ENCODE data around the gene MUC2.

The MUC2 gene

GRCh38 chr11:1081601-1082311, 7.1 kb downstream of the MUC2 start:
- no peaks in the 10 kb centered on the region for H3K27me3 ChIP-seq (ENCODE audit: insufficient read depth, low read length)
- H3K27ac ChIP-seq (ENCODE audit: low read length) = no peak overlapping the region
- no peaks in the 10 kb centered on the region for H3K9me3 ChIP-seq (ENCODE audit: insufficient read depth, low read depth, low read length)

GRCh38 chr11:1082346-1082727, 7.7 kb downstream of the MUC2 start:
- H3K27me3 ChIP-seq (ENCODE audit: insufficient read depth, low read length) = no peaks in the 10 kb centered on the region
- H3K9ac ChIP-seq (ENCODE audit: low read depth, low read length) = no peak overlapping the region
- H3K27ac ChIP-seq (ENCODE audit: low read length) = no peak overlapping the region
- H3K4me3 ChIP-seq (ENCODE audit: low read length) = no peak overlapping the region
- no peaks in the 10 kb centered on the region for H3K9me3 ChIP-seq (ENCODE audit: insufficient read depth, low read depth, low read length)
- H3K4me1 ChIP-seq (ENCODE audit: insufficient read depth, low read length) = no peaks in the 10 kb centered on the region
- H3K36me3 ChIP-seq (ENCODE audit: insufficient read depth, low read depth, low read length) = no peaks in the 10 kb centered on the region

More at GRCh38 chr11:1081601-1082311, 7.1 kb downstream of the MUC2 start:
- no peaks in the 10 kb centered on the region for H3K36me3 ChIP-seq (ENCODE audit: insufficient read depth, low read depth, low read length)
- no peaks in the 10 kb centered on the region for H3K4me1 ChIP-seq (ENCODE audit: insufficient read depth, low read length)
- H3K4me3 ChIP-seq (ENCODE audit: low read length) = no peak overlapping the region
- no peak overlapping the region for H3K9ac ChIP-seq (ENCODE audit: low read depth, low read length)

- no peaks in the 10 kb centered on the region for H3K9me3 ChIP-seq (ENCODE audit: insufficient read depth, low read depth, low read length)
- H3K4me3 ChIP-seq (ENCODE audit: low read length) = no peak overlapping the region
- H3K9ac ChIP-seq (ENCODE audit: low read depth, low read length) = no peak overlapping the region
- no peak overlapping the region for H3K27ac ChIP-seq (ENCODE audit: low read length)
- no peaks in the 10 kb centered on the region for H3K36me3 ChIP-seq (ENCODE audit: insufficient read depth, low read depth, low read length)
- no peaks in the 10 kb centered on the region for H3K4me1 ChIP-seq (ENCODE audit: insufficient read depth, low read length)
- no peaks in the 10 kb centered on the region for H3K27me3 ChIP-seq (ENCODE audit: insufficient read depth, low read length)
Measured at GRCh38 chr11:1082728-1083620, 8.3 kb downstream of the MUC2 start.

GRCh38 chr11:1083621-1084551, 9.2 kb downstream of the MUC2 start:
- Histone ChIP-seq H3K9ac (ENCODE audit: low read depth, low read length) (no peak overlapping the region), H3K27me3 (ENCODE audit: insufficient read depth, low read length) (no peaks in the 10 kb centered on the region), H3K36me3 (ENCODE audit: insufficient read depth, low read depth, low read length) (no peaks in the 10 kb centered on the region), H3K4me1 (ENCODE audit: insufficient read depth, low read length) (no peaks in the 10 kb centered on the region), H3K9me3 (ENCODE audit: insufficient read depth, low read depth, low read length) (no peaks in the 10 kb centered on the region), H3K4me3 (ENCODE audit: low read length) (no peak overlapping the region), H3K27ac (ENCODE audit: low read length) (no peak overlapping the region)

- H3K27me3 ChIP-seq (ENCODE audit: insufficient read depth, low read length) = no peaks in the 10 kb centered on the region
- H3K4me3 ChIP-seq (ENCODE audit: low read length) = no peak overlapping the region
- H3K9ac ChIP-seq (ENCODE audit: low read depth, low read length) = no peak overlapping the region
- H3K4me1 ChIP-seq (ENCODE audit: insufficient read depth, low read length) = no peaks in the 10 kb centered on the region
- H3K9me3 ChIP-seq (ENCODE audit: insufficient read depth, low read depth, low read length) = no peaks in the 10 kb centered on the region
- H3K27ac ChIP-seq (ENCODE audit: low read length) = no peak overlapping the region
- no peaks in the 10 kb centered on the region for H3K36me3 ChIP-seq (ENCODE audit: insufficient read depth, low read depth, low read length)
Measured at GRCh38 chr11:1084561-1085439, 10.1 kb downstream of the MUC2 start.

GRCh38 chr11:1085440-1086170, 10.9 kb downstream of the MUC2 start:
- H3K9ac ChIP-seq (ENCODE audit: low read depth, low read length) = no peak overlapping the region
- H3K27me3 ChIP-seq (ENCODE audit: insufficient read depth, low read length) = no peaks in the 10 kb centered on the region
- no peaks in the 10 kb centered on the region for H3K9me3 ChIP-seq (ENCODE audit: insufficient read depth, low read depth, low read length)
- no peaks in the 10 kb centered on the region for H3K36me3 ChIP-seq (ENCODE audit: insufficient read depth, low read depth, low read length)
- H3K27ac ChIP-seq (ENCODE audit: low read length) = no peak overlapping the region
- no peak overlapping the region for H3K4me3 ChIP-seq (ENCODE audit: low read length)
- H3K4me1 ChIP-seq (ENCODE audit: insufficient read depth, low read length) = no peaks in the 10 kb centered on the region

GRCh38 chr11:1086171-1087102, 11.8 kb downstream of the MUC2 start:
- Histone ChIP-seq H3K27me3 (ENCODE audit: insufficient read depth, low read length) (no peaks in the 10 kb centered on the region), H3K4me1 (ENCODE audit: insufficient read depth, low read length) (no peaks in the 10 kb centered on the region), H3K9ac (ENCODE audit: low read depth, low read length) (no peak overlapping the region)

GRCh38 chr11:1087279-1087960, 12.7 kb downstream of the MUC2 start:
- Histone ChIP-seq H3K4me3 (ENCODE audit: low read length) (no peak overlapping the region), H3K9ac (ENCODE audit: low read depth, low read length) (no peak overlapping the region), H3K4me1 (ENCODE audit: insufficient read depth, low read length) (no peaks in the 10 kb centered on the region), H3K27ac (ENCODE audit: low read length) (no peak overlapping the region), H3K36me3 (ENCODE audit: insufficient read depth, low read depth, low read length) (no peaks in the 10 kb centered on the region), H3K9me3 (ENCODE audit: insufficient read depth, low read depth, low read length) (no peaks in the 10 kb centered on the region), H3K27me3 (ENCODE audit: insufficient read depth, low read length) (no peaks in the 10 kb centered on the region)

More at GRCh38 chr11:1086171-1087102, 11.8 kb downstream of the MUC2 start:
- H3K9me3 ChIP-seq (ENCODE audit: insufficient read depth, low read depth, low read length) = no peaks in the 10 kb centered on the region
- H3K4me3 ChIP-seq (ENCODE audit: low read length) = no peak overlapping the region
- H3K36me3 ChIP-seq (ENCODE audit: insufficient read depth, low read depth, low read length) = no peaks in the 10 kb centered on the region
- no peak overlapping the region for H3K27ac ChIP-seq (ENCODE audit: low read length)
